Nephron (organoid): ENCODE data around the gene CLIC5.

Experiments
- H3K27ac Mint-ChIP-seq, 3 experiments: 2 replicates each; pipeline ENCODE4 v1.8.0; 2020; ENCODE audit warnings: mixed read lengths in 3 of 3, mild to moderate bottlenecking in 2 of 3, moderate library complexity in 1 of 3
- H3K27me3 Mint-ChIP-seq: 2 replicates; pipeline ENCODE4 v1.8.0; 2021; ENCODE audit warnings: low read depth, mild to moderate bottlenecking, moderate library complexity, mixed read lengths
- H3K36me3 Mint-ChIP-seq: 2 replicates; pipeline ENCODE4 v1.8.0; 2020; ENCODE audit warnings: low read depth, mixed read lengths
- H3K4me1 Mint-ChIP-seq: 2 replicates; pipeline ENCODE4 v1.8.0; 2020; ENCODE audit warnings: mixed read lengths
- H3K4me3 Mint-ChIP-seq, 3 experiments: 2 replicates each; pipeline ENCODE4 v1.8.0; 2020; ENCODE audit warnings: mild to moderate bottlenecking in 3 of 3, mixed read lengths in 3 of 3, moderate library complexity in 2 of 3
- H3K9me3 Mint-ChIP-seq: 2 replicates; pipeline ENCODE4 v1.8.0; 2020; ENCODE audit warnings: mixed read lengths
- CTCF ChIP-seq, 3 experiments: fragments of 200-600 bp; sonication (generic); IDR thresholded peaks; one replicate each; pipeline ENCODE4 v1.5.0; 2021; ENCODE audit warnings: antibody characterized with exemption in 3 of 3; ENCODE audit not compliant: unreplicated experiment in 3 of 3

Gene CLIC5

DNA sequence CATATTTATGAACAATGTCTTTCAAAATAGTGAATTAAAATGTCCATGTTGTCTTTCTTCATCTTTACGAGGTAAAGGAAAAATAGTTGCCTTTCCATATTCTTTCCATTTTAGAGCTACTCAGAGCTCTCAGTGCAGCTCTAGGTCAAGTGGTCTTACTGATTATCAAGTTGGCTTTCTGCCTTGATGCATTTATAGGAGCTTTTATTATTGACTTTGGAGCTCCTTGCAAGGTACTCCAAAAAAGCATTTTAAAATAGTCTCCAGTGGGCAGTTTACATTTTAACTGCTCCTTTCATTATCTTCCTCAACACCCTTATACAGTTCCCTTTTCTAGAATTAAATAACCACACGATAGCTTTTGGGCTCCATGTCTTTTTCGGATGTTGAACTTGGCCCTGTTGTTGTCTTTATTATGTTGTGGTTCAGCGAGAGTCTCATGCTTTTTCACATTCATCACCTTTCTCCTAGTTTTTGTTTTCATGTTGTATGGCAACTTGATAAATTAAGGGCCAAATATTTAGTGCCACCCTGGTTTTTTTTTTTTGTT is 122.9 kb downstream of the CLIC5 start:
- H3K27ac Mint-ChIP-seq, result no peak overlapping the region
- no peak overlapping the region for H3K4me3 Mint-ChIP-seq
- H3K4me1 Mint-ChIP-seq, result peaks cover 14% of the 10 kb centered on the region

GRCh38 chr6:45892196-45892595 is 123.5 kb downstream of the CLIC5 start:
- Mint-ChIP-seq H3K9me3 (peaks cover 4% of the 10 kb centered on the region), H3K36me3 (no peaks in the 10 kb centered on the region), H3K27me3 (no peaks in the 10 kb centered on the region), H3K4me1 (peaks cover 20% of the 10 kb centered on the region), H3K27ac (no peak overlapping the region), H3K4me3 (no peak overlapping the region)
- no peak for TF ChIP-seq CTCF (IDR thresholded peaks at IDR 0.05; ENCODE audit: unreplicated experiment in 3 of 3)

More for the DNA sequence above, 122.9 kb downstream of the CLIC5 start:
- peaks cover 4% of the 10 kb centered on the region for H3K9me3 Mint-ChIP-seq
- no peaks in the 10 kb centered on the region for H3K27me3 Mint-ChIP-seq
- no peaks in the 10 kb centered on the region for H3K36me3 Mint-ChIP-seq
- TF ChIP-seq CTCF (IDR thresholded peaks at IDR 0.05; ENCODE audit: unreplicated experiment in 3 of 3), result no peak

DNA sequence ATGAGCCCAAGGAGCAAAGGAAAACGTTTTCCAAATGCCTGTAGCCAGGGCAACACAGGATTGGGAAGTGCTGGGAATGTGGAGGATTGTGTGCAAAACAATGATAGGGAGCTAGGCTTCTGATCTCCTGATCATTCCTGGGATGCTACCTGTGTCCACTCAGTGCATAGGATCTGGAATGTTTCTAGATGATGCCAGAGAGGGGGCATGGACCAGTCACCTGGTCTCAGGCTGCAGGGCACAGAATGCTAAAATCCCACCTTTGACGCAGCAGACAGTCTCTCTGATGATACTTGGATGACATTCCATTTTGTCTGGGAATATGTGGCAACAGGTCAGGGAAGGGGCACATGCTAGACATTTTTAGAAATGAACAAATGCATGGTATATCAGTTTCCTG is 128.9 kb downstream of the CLIC5 start:
- Mint-ChIP-seq H3K27me3 (no peaks in the 10 kb centered on the region), H3K9me3 (peaks cover 4% of the 10 kb centered on the region), H3K4me1 (peaks cover 45% of the 10 kb centered on the region), H3K4me3 (no peak overlapping the region), H3K36me3 (peaks cover 4% of the 10 kb centered on the region), H3K27ac (no peak overlapping the region)
- TF ChIP-seq CTCF (IDR thresholded peaks at IDR 0.05; ENCODE audit: unreplicated experiment in 3 of 3), result no peak

DNA sequence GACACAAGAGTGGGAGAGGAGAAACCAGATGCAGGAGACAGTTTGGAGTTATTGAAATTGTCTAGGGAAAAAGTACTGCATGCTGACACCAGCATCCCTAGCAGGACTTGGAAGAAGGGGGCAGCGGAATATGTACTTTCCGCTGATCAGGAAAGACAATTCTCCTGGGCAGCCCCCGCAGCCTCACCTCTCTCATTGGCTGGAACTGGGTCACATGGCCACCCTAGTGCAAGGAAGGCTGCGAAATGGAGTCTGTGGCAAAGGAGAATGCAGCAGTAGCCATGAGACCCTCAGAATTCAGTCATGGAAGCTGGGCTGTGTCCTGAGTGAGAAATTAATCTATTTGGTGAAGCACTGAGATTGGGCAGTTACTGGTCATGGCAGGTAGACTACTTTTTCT is 131.3 kb downstream of the CLIC5 start:
- H3K36me3 Mint-ChIP-seq, result peaks cover 4% of the 10 kb centered on the region
- H3K27me3 Mint-ChIP-seq, result peaks cover 3% of the 10 kb centered on the region
- H3K27ac Mint-ChIP-seq, result no peak overlapping the region
- no peak overlapping the region for H3K4me3 Mint-ChIP-seq
- H3K9me3 Mint-ChIP-seq, result no peaks in the 10 kb centered on the region
- TF ChIP-seq CTCF (IDR thresholded peaks at IDR 0.05; ENCODE audit: unreplicated experiment in 3 of 3), result no peak
- H3K4me1 Mint-ChIP-seq, result peaks cover 61% of the 10 kb centered on the region

- H3K27ac Mint-ChIP-seq, result peak overlapping the region; percentile 80 to 89 (median 85)
- peaks cover 49% of the 10 kb centered on the region for H3K4me1 Mint-ChIP-seq
- no peak for TF ChIP-seq CTCF (IDR thresholded peaks at IDR 0.05; ENCODE audit: unreplicated experiment in 3 of 3)
Observed at GRCh38 chr6:45882671-45883070, 133.0 kb downstream of the CLIC5 start.

DNA sequence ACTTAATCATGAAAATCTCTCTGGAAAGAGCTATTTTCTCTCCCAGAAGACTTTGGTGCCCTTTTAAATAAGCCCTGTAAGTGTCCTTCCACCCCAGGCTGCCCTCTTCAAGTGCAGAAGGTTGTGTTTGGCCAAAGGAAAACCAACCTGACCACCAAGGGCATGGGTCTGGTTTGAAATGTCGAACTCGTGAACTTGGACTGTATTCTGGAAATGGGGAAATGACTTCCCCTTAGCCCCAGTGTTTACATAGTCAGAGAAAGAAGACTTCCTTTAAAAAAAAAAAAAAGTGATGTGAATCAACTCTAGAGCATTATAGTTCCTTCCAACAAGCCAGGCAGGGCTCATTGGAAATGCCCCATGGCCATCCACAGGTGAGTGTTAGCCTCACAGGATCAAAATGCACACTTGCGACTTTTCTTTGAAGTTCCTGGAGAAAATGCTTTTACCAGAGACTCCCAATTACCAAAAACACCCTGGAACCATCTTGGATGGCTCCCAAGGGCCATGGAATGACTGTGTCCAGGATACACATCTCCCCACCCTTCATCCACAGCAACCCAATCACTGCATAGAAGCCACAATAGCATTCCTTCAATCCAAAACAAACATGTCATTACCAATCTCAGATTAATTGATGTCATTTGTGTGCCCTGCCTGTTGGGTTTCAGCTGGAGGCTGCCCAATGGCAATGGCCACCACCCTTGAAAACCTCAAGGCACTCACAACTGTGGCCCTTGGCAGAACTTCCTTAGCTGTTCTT is 133.8 kb downstream of the CLIC5 start:
- H3K36me3 Mint-ChIP-seq, result peaks cover 4% of the 10 kb centered on the region
- peaks cover 3% of the 10 kb centered on the region for H3K27me3 Mint-ChIP-seq
- no peaks in the 10 kb centered on the region for H3K9me3 Mint-ChIP-seq
- peak overlapping the region; percentile 80 to 89 (median 85) for H3K27ac Mint-ChIP-seq
- no peak overlapping the region for H3K4me3 Mint-ChIP-seq
- H3K4me1 Mint-ChIP-seq, result peaks cover 41% of the 10 kb centered on the region
- no peak for TF ChIP-seq CTCF (IDR thresholded peaks at IDR 0.05; ENCODE audit: unreplicated experiment in 3 of 3)

More at GRCh38 chr6:45882671-45883070, 133.0 kb downstream of the CLIC5 start:
- Mint-ChIP-seq H3K36me3 (peaks cover 4% of the 10 kb centered on the region), H3K4me3 (no peak overlapping the region), H3K9me3 (no peaks in the 10 kb centered on the region), H3K27me3 (peaks cover 3% of the 10 kb centered on the region)
